Suprapubic skin (tissue), 3 donors: ENCODE results near the gene SHROOM3.

Experiments used
- CTCF ChIP-seq, 2 donors: fragments of 200-600 bp in 1 of 2; fragments of 450-650 bp in 1 of 2; sonication (generic) in 1 of 2; IDR thresholded peaks; one replicate each; pipeline ENCODE4 v1.5.1; 2016 to 2019; ENCODE audit warnings: antibody characterized with exemption in 2 of 2, mild to moderate bottlenecking in 1 of 2, moderate library complexity in 1 of 2
- EP300 ChIP-seq: sonication (generic); formaldehyde crosslinking; IDR thresholded peaks from one replicate; pipeline ENCODE4 v1.6.1; 2017; ENCODE audit warnings: antibody characterized with exemption
- POLR2A ChIP-seq, 2 donors: fragments of 450-650 bp; IDR thresholded peaks; one replicate each; pipeline ENCODE4 v1.6.1; 2017; ENCODE audit warnings: antibody characterized with exemption in 2 of 2, mild to moderate bottlenecking in 2 of 2, moderate library complexity in 2 of 2

GRCh38 chr4:76571274-76571673 is 136.2 kb downstream of the SHROOM3 start:
- TF ChIP-seq CTCF (IDR thresholded peaks at IDR 0.05) = no peak
- no peak for TF ChIP-seq EP300
- no peak for TF ChIP-seq POLR2A (IDR thresholded peaks at IDR 0.05)
